SK-N-MC (cell line): ENCODE data around the gene MIOX.
A peak's percentile ranks its signal among the peaks of the same experiment; 100 is the strongest.

Experiments
- DNase-seq: peaks from one replicate; pipeline ENCODE4 v3.0.0-alpha.2; 2011; ENCODE audit warnings: low read depth, low spot score
- H3K27ac ChIP-seq: fragments of 200-600 bp; sonication (generic); 2 replicates; pipeline ENCODE4 v1.5.1; 2016; ENCODE audit warnings: mixed run types
- H3K36me3 ChIP-seq: fragments of 200-600 bp; sonication (generic); 2 replicates; pipeline ENCODE4 v1.6.1; 2017; ENCODE audit warnings: antibody characterized with exemption, low read length, mixed read lengths; ENCODE audit not compliant: insufficient read depth
- H3K4me3 ChIP-seq: fragments of 200-600 bp; sonication (generic); 2 replicates; pipeline ENCODE4 v1.5.1; 2016
- H3K9ac ChIP-seq: fragments of 200-600 bp; sonication (generic); 2 replicates; pipeline ENCODE4 v1.8.0; 2017; ENCODE audit warnings: mixed run types, mixed read lengths; ENCODE audit not compliant: insufficient read length
- H3K9me3 ChIP-seq: fragments of 200-600 bp; sonication (generic); 2 replicates; pipeline ENCODE4 v1.6.1; 2017; ENCODE audit warnings: low read depth, mild to moderate bottlenecking, antibody characterized with exemption, low read length, moderate library complexity, mixed read lengths
- EZH2 ChIP-seq: fragments of 200-600 bp; sonication (generic); IDR thresholded peaks from one replicate; pipeline ENCODE4 v1.6.1; 2017; ENCODE audit warnings: antibody characterized with exemption
- FOXP2 ChIP-seq: optimal IDR thresholded peaks from 2 replicates; pipeline ENCODE3; 2011; ENCODE audit warnings: mild to moderate bottlenecking, moderate library complexity; ENCODE audit not compliant: insufficient read depth; ENCODE audit errors: extremely low read length, control extremely low read depth
- POLR2AphosphoS5 ChIP-seq: IDR thresholded peaks from 2 replicates; pipeline ENCODE4 v1.6.1; 2012; ENCODE audit warnings: mild to moderate bottlenecking, low read depth, low read length, borderline replicate concordance

The MIOX gene

DNA sequence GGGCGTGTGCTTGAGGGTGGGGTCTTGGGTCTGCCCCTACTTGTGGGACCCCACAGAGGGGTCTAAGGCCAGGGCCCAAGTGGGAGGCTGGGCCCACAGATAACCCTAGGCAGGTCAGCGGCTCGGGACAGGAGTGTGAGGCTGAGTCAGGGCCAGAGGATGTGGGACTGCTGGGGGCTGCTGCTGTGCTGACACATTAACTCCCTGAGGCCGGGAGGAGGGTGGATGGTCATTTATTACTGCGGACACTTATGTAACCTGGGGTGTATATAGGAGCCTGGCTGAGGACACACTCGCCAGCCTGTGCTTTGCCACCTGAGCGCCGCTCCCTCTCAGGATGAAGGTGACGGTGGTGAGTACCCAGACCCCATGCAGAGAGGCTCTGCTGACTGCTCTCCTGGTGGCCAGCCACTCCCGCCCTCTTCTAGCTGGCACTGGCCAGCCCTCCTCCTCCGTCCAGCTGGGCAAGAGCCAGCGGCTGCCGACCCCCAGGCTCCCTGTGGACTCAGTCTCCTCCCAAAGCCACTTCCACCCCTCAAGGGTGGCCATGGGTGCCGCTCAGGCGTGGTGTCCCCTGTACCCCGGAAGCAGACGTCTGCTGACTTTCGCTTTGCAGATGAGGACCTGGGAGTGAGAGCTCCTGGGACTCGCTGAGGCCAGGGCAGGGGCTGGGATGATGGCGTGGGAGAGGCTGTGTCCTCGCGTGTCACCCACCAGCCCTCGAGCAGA, at the start of gene MIOX:
Gene MIOX (plus strand): TSS at position 299 of the 729 bp plus-strand sequence. CDS start 39 bp downstream, at position 338.
- Histone ChIP-seq H3K4me3 (peak within 1 kb of the TSS; percentile 14; the same call in 1 of the 2 replicates), H3K9ac (no peak within 1 kb of the TSS), H3K36me3 (no peaks in the 10 kb centered on the region; the same call in 1 of the 2 replicates), H3K9me3 (no peaks in the 10 kb centered on the region), H3K27ac (no peak within 1 kb of the TSS)
- no peak for TF ChIP-seq FOXP2
- TF ChIP-seq EZH2, result no peak
- no peak for TF ChIP-seq POLR2AphosphoS5
- DNase-seq, result no peak

- Histone ChIP-seq H3K27ac (no peak overlapping the region), H3K9ac (no peak overlapping the region), H3K4me3 (no peak overlapping the region), H3K36me3 (peaks cover 24% of the 10 kb centered on the region; the same call in 1 of the 2 replicates), H3K9me3 (no peaks in the 10 kb centered on the region)
- TF ChIP-seq FOXP2 (no peak), POLR2AphosphoS5 (no peak), EZH2 (no peak)
- no peak for DNase-seq
Measured at GRCh38 chr22:50437511-50438304, 49.0 kb upstream of the MIOX start.

- TF ChIP-seq FOXP2, result no peak
- TF ChIP-seq POLR2AphosphoS5, result no peak
- TF ChIP-seq EZH2, result no peak
- no peak for DNase-seq
- no peak overlapping the region for H3K9ac ChIP-seq
- no peaks in the 10 kb centered on the region for H3K9me3 ChIP-seq
- no peak overlapping the region for H3K27ac ChIP-seq
- peaks cover 28% of the 10 kb centered on the region; the same call in 1 of the 2 replicates for H3K36me3 ChIP-seq
- H3K4me3 ChIP-seq, result no peak overlapping the region
Measured at GRCh38 chr22:50438305-50439275, 48.1 kb upstream of the MIOX start.

GRCh38 chr22:50439314-50439870, 47.3 kb upstream of the MIOX start:
- Histone ChIP-seq H3K9ac (no peak overlapping the region), H3K36me3 (peaks cover 29% of the 10 kb centered on the region; the same call in 1 of the 2 replicates)
- TF ChIP-seq FOXP2, result no peak
- TF ChIP-seq POLR2AphosphoS5, result no peak
- no peak for TF ChIP-seq EZH2

GRCh38 chr22:50439871-50440331, 46.8 kb upstream of the MIOX start:
- H3K36me3 ChIP-seq, result peaks cover 29% of the 10 kb centered on the region; the same call in 1 of the 2 replicates
- no peak for TF ChIP-seq EZH2
- no peak overlapping the region for H3K4me3 ChIP-seq
- DNase-seq, result no peak
- H3K9ac ChIP-seq, result no peak overlapping the region
- no peaks in the 10 kb centered on the region for H3K9me3 ChIP-seq
- no peak overlapping the region for H3K27ac ChIP-seq

More at GRCh38 chr22:50439314-50439870, 47.3 kb upstream of the MIOX start:
- no peak for DNase-seq
- no peak overlapping the region for H3K4me3 ChIP-seq
- no peaks in the 10 kb centered on the region for H3K9me3 ChIP-seq
- H3K27ac ChIP-seq, result no peak overlapping the region

DNA sequence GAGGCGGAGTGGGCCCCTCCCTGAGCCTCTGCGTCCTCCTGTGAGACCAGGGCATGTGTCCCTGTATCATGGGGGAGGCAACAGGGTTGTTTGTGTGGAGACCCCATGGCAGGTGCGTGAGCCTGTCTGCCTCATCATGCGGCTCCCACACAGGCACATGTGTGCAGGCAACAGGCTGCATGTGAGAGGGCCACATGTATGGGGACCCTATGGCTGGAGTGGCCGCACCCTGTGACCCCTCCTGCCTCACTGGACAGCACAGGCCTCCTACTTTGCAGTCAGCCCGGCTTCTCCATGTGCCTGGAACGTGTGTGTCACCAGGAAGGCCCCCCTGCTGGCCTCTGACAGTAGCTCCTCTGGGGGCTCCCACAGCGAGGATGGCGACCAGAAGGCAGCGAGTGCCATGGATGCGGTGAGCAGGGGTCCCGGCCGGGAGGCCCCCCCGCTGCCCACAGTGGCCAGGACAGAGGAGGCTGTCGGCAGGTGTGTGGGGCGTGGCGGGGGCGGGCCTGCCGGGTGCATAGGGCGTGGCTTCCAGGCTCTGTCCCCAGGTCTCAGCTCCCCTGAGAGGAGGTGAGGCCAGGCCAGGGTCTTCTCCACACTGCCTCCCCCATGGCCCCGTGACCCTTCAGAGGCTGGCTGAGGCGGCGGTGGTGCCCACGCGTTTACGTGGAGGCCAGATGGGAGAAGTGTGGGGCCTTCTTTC, 46.0 kb upstream of the MIOX start:
- H3K9me3 ChIP-seq, result no peaks in the 10 kb centered on the region
- TF ChIP-seq EZH2, result no peak
- TF ChIP-seq FOXP2, result no peak
- TF ChIP-seq POLR2AphosphoS5, result no peak
- H3K9ac ChIP-seq, result no peak overlapping the region
- no peak for DNase-seq
- no peak overlapping the region for H3K27ac ChIP-seq
- peaks cover 29% of the 10 kb centered on the region; the same call in 1 of the 2 replicates for H3K36me3 ChIP-seq
- H3K4me3 ChIP-seq, result no peak overlapping the region

GRCh38 chr22:50441428-50441993, 45.1 kb upstream of the MIOX start:
- Histone ChIP-seq H3K9me3 (no peaks in the 10 kb centered on the region), H3K36me3 (peaks cover 31% of the 10 kb centered on the region; the same call in 1 of the 2 replicates), H3K9ac (no peak overlapping the region), H3K4me3 (no peak overlapping the region), H3K27ac (no peak overlapping the region)
- DNase-seq, result no peak
- no peak for TF ChIP-seq POLR2AphosphoS5
- TF ChIP-seq FOXP2, result no peak
- no peak for TF ChIP-seq EZH2
